HG03521 (cell line): ENCODE results near the gene PHACTR3.

Source experiments
- ATAC-seq: cut with Tn5 transposase; IDR thresholded peaks from one replicate; pipeline ENCODE4 v1.9.1; 2021; ENCODE audit warnings: mild to moderate bottlenecking, moderate library complexity; ENCODE audit not compliant: unreplicated experiment

PHACTR3 gene

DNA sequence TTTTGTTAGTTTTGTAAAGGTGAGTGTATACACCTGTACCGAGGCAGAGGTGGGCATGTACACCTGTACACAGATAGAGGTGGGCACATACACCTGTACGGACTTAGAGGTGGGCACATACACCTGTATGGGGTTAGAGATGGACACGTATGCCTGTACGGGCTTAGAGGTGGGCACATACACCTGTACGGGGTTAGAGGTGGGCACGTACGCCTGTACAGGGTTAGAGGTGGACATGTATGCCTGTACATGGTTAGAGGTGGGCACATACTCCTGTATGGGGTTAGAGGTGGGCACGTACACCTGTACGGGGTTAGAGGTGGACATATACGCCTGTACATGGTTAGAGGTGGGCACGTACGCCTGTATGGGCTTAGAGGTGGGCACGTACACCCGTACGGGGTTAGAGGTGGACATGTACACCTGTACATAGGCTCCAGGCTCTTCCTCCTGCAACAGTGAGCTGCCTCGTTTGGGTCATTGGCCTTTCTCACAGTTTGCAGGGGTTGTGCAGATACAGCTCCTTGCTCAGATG lies 63.7 kb downstream of the PHACTR3 start:
- no peak for ATAC-seq

DNA sequence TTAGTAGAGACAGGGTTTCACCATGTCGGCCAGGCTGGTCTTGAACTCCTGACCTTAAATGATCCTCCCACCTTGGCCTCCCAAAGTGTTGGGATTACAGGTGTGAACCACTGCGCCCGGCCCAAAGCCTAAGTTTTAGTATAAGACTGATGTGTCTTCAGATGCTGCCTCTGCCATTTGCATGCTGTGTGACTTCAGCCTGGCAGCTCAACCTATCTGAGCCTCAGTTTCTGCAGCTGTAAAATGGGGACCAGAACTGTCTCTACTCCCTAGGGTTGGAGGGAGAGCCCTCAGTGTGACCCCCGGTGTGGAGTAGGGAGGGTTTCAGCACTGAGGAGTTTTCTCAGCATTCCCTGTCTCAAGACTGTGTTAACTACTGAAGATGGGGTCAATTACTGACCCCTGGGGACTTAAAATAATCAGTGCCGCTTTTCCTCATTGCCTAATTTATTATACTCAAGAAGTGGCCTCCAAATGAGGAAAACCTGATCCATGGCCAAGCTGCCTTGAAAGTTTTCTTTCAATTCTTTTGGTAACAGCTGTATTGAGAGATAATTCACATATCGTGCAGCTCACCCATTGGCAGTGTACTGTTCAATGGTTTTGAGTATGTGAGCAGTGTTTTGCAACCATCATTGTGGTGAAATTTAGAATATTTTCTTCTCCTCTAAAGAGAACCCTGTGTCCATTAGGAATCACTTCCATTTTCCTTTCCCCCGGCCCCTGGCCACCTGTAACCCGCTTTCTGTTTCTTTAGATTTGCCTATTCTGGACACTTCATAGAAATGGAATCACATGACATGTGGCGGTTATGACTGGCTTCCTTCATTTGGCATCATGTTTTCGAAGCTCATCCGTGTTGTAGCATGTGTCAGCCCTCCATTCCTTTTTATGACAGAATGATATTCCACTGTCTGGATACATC lies 64.8 kb downstream of the PHACTR3 start:
- ATAC-seq, result no peak

GRCh38 chr20:59670786-59671492 lies 66.6 kb downstream of the PHACTR3 start:
- no peak for ATAC-seq

DNA sequence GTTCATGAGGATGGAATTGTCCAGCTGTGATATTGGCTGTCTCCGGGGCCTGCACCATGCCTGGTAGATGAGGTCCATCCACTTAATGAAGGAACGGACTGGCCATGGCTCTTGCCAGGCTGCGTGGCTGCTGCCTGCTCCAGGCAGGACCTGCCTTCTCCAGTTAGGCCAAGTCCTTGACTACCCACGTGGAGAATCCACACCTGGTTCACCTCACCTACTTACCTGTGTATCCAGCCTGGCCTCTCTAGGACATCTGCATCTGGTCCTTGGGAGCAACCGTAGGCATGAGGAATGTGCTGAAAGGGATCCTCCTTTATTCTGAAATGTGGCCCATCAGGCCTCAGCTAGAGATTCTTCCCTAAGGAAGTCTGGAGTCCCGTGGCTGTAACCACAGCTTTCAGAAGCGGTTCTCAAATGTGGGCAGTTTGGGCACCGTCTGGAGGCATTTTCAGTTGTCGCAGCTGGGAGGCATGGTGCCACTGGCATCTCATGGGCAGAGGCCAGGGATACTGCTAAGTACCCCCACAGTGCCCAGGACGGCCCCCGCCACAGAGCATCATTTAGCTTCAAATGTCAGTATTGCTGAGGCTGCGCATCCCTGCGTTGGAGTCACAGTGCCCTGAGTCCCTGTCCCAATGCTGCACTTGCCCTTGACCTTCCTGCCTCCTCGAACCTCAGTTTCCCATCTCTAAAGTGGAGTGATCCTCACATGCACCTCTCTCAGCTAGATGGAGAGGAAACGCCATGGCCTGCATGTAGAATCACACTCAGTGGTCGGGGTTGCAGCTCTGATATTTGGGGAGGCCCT lies 67.5 kb downstream of the PHACTR3 start:
- ATAC-seq, result no peak

DNA sequence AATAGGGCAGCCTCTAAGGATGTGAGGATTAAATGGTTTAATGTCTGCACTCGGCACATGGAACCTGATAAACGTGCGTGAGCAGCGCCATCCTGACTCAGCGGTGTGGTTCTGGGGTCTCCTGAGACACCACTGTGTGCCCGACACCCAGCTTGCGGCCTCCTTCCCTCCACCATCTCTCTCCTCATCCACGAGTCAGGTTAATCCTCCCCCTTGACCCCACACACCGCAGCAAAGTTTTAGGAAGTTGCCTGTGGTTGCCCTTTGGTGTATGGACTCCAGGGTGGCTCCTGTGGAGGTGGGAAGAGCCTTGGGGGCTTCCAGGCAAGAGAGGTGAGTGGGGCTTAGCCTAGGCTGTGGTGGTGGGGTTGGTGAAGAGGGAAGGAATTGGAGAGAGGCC lies 68.2 kb downstream of the PHACTR3 start:
- no peak for ATAC-seq

GRCh38 chr20:59673288-59673997 lies 69.1 kb downstream of the PHACTR3 start:
- no peak for ATAC-seq

DNA sequence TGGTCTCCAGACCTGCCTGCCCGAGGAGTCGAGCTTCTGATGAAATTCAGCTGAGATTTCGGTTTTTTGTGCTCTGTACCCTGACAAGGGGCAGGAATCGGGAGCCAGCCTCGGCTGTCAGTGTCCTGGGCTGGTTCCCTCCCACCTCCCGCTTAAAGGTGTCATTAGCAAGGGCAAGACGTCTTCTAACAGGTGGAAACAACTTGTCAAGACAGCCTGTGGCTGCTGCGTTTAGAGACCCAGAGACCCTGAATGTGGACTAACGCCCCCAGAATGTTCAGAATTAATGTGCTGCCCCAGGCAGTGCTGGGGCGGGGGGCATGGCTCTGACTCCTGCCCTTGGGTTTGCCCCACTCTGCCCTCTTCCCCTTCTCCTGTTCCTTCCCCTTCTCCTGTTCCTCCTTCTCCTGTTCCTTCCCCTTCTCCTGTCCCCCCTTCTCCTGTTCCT lies 69.7 kb downstream of the PHACTR3 start:
- ATAC-seq, result no peak

DNA sequence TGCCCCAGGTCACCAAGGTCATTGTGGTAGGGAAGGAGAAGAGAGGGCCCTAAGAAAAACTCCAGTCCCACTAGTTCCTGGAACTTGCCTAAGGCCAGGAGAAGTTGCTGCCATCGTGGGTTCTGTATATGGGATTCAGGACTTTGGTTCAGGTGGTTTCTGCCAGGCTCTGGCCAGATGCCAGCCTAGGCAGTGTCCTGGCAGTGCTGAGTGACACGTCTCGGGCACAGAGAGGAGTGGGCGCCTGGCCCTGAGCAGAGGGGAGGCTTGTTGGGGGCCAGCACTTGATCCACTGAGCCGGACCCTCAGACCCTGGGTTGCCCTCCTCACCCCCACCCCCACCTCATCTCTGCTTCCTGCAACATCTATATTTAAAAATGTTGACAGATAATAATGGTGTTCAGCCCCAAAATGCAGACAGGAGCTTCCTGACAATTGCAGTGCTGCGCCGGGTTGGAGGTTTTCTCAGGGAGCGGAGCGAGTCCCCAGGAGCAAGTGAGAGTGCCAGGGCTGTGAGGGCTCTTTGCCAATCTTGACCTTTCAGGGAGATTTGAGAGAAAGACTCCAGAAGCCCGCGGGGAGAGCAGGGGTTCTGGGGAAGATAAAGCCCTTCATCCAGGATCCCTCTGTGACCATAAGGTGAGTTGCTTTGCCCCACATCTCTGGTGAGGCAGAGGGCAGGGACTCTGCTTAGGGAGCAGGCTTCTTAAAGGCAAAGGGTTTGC lies 71.9 kb downstream of the PHACTR3 start:
- ATAC-seq, result no peak

GRCh38 chr20:59676851-59677182 lies 72.5 kb downstream of the PHACTR3 start:
- no peak for ATAC-seq

DNA sequence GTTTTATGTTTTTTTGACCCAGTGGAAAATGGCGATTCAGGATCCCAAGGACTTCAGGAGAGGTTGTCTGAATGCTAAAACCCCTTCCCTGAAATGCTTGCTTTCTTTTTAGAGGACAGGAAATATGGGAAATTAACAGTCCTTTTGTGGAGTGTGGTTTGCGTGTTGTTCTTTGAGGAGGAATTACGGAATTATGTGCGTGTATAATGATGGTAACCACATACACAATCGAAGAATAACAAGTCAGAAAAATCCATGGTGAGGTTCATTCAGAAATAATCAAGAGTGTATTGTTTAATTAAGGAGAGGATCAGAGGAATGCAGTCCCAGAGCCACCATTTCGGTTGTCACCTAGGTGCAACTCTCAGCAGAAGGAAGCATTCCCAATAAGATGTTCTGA lies 73.2 kb downstream of the PHACTR3 start:
- no peak for ATAC-seq

DNA sequence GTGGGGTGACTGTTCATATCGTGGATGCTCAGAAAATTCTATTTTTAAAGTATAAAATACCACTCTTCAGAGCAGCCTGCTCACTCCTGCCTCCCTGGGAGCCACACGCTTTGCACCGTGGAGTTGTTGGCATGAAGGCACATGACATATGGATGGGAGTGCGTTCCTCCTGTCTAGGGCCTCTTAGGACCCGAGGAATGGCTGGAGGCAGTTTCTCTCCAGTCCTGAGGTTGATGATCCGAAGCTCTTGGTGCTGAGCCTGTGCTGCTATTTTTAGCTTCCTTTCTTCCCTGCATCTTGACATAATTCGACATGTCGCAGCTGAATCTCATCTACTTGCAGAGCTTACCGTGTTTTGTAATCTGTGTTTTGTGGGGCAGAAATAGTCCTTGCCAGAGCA lies 73.9 kb downstream of the PHACTR3 start:
- no peak for ATAC-seq

GRCh38 chr20:59678951-59679350 lies 74.6 kb downstream of the PHACTR3 start:
- ATAC-seq, result no peak

GRCh38 chr20:59680148-59680650 lies 75.9 kb downstream of the PHACTR3 start:
- no peak for ATAC-seq

DNA sequence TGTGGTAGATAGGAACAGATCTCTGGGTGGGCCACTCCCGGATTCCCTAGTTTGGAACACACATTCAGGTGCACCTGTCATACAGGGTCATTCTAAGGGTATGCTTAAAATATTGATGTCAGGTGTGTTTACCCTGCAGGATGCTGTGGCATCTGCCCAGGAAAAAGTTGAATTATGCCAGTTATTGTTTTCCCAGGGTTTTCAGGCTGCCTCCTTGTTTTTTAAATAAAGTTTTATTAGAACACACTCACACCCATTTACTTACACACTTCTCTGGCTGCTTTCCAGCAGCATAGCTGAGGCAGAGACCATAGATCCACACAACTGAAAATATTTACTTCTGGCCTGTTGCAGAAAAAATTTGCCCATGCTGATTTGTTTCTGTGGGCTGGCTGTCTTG lies 76.5 kb downstream of the PHACTR3 start:
- ATAC-seq, result no peak

- no peak for ATAC-seq
These were observed 78.3 kb downstream of the PHACTR3 start for GRCh38 chr20:59682603-59683002.

- ATAC-seq, result no peak
These were observed 78.8 kb downstream of the PHACTR3 start for GRCh38 chr20:59683181-59683580.

- ATAC-seq, result no peak
These were observed 80.4 kb downstream of the PHACTR3 start for GRCh38 chr20:59684685-59685242.

- no peak for ATAC-seq
These were observed 82.3 kb downstream of the PHACTR3 start for GRCh38 chr20:59686404-59687346.
